Panc1 (cell line): ENCODE data around the gene RNF214. TPM values are rescaled to one million over a fixed set of nuclear protein-coding genes. Genes with fewer than 3 reads are reported as not detected.

Source experiments
- ATAC-seq: fragments of 200-7000 bp; cut with Tn5 transposase; 2 replicates; pipeline ENCODE4 v1.9.1; 2020; ENCODE audit warnings: mild to moderate bottlenecking, moderate library complexity
- BruUV-seq: library from RNA; stranded (reverse); fragments of 400-500 nt; replicated peaks from 2 replicates; lab custom pipeline; 2021; lab: Mats Ljungman, UMichigan
- CTCF ChIA-PET: fragments of 300-600 bp; sonication (Branson Sonifier 250); formaldehyde crosslinking; loops from one replicate; lab custom pipeline; 2022; ENCODE audit warnings: antibody characterized with exemption; lab: Charles Lee
- POLR2A ChIA-PET: fragments of 300-600 bp; sonication (Branson Sonifier 250); formaldehyde crosslinking; loops from one replicate; lab custom pipeline; 2022; ENCODE audit warnings: antibody characterized with exemption; lab: Charles Lee
- DNase-seq: peaks from one replicate; pipeline ENCODE4 v3.0.0-alpha.2; 2010; ENCODE audit warnings: low read depth, low spot score
- H3K27ac ChIP-seq: 2 replicates; pipeline ENCODE4 v1.5.1; 2011; ENCODE audit warnings: mild to moderate bottlenecking, low read length, inconsistent platforms
- H3K27me3 ChIP-seq: fragments of 200-500 bp; sonication (Bioruptor generic); 2 replicates; pipeline ENCODE4 v1.6.0; 2014; ENCODE audit warnings: low read length, inconsistent platforms; ENCODE audit not compliant: control insufficient read depth, insufficient read depth
- H3K36me3 ChIP-seq: fragments of 200-500 bp; sonication (Bioruptor generic); 2 replicates; pipeline ENCODE4 v1.5.1; 2014; ENCODE audit warnings: inconsistent platforms, mild to moderate bottlenecking, low read length, moderate library complexity; ENCODE audit not compliant: control insufficient read depth, insufficient read depth
- H3K4me1 ChIP-seq: 2 replicates; pipeline ENCODE4 v1.5.1; 2011; ENCODE audit warnings: inconsistent platforms, mild to moderate bottlenecking, low read length, moderate library complexity; ENCODE audit not compliant: control insufficient read depth, insufficient read depth
- H3K4me3 ChIP-seq, 2 experiments: 2 replicates each; pipeline ENCODE4 v1.5.1; 2011 to 2012; ENCODE audit warnings: low read depth in 2 of 2, low read length in 2 of 2, mild to moderate bottlenecking in 2 of 2, inconsistent platforms in 1 of 2, moderate library complexity in 1 of 2
- H3K9me3 ChIP-seq: fragments of 200-500 bp; sonication (Bioruptor generic); 2 replicates; pipeline ENCODE4 v1.5.1; 2014; ENCODE audit warnings: low read depth, mild to moderate bottlenecking, inconsistent platforms, low read length, moderate library complexity; ENCODE audit not compliant: control insufficient read depth, insufficient read depth
- POLR2AphosphoS5 ChIP-seq: IDR thresholded peaks from 2 replicates; pipeline ENCODE4 v1.6.1; 2012; ENCODE audit warnings: mild to moderate bottlenecking, low read depth, low read length, moderate library complexity
- REST ChIP-seq, 2 experiments: IDR thresholded peaks; 2 replicates each; pipeline ENCODE4 v1.6.1; 2011 to 2012; ENCODE audit warnings: low read depth in 2 of 2, control low read depth in 1 of 2, low read length in 1 of 2, mild to moderate bottlenecking in 1 of 2, moderate library complexity in 1 of 2; ENCODE audit not compliant: insufficient read depth in 1 of 2
- SIN3A ChIP-seq: IDR thresholded peaks from 2 replicates; pipeline ENCODE4 v1.6.1; 2012; ENCODE audit warnings: low read depth, mild to moderate bottlenecking, low read length, moderate library complexity, borderline replicate concordance; ENCODE audit not compliant: insufficient read depth
- TCF7L2 ChIP-seq: IDR thresholded peaks from 2 replicates; pipeline ENCODE4 v1.6.1; 2011; ENCODE audit warnings: mild to moderate bottlenecking, low read depth, low read length, inconsistent platforms
- in situ Hi-C: cut with HindIII; loops from 2 replicates; pipeline ENCODE4 v1.10.0; 2016; ENCODE audit warnings: low sequenced_read_pairs, low pct_unique_long_range_greater_than_20kb
- intact Hi-C: fragments of 100-400 bp; cut with micrococcal nuclease; formaldehyde crosslinking; loops from one replicate; pipeline ENCODE4 v1.10.0; 2022; ENCODE audit not compliant: unreplicated experiment
- total RNA-seq: library from RNA; stranded (reverse); gene quantifications from one replicate; pipeline ENCODE4 v1.2.1, GENCODE V29; 2021; ENCODE audit not compliant: unreplicated experiment
- TF ChIP-seq, protein P1 (sequence below): fragments of 450-650 bp; IDR thresholded peaks from 2 replicates; pipeline ENCODE4 v1.5.1; 2017; ENCODE audit warnings: mild to moderate bottlenecking

Gene RNF214
- total RNA-seq, 1 experiment from 2014 or later: 39.7 TPM

- DNase-seq (no peak), ATAC-seq (no peak)
- Histone ChIP-seq H3K9me3 (no peaks in the 10 kb centered on the region), H3K36me3 (0 out of 2 replicates have a peak, but pooled peaks cover 2% of the 10 kb centered on the region), H3K27me3 (no peaks in the 10 kb centered on the region), H3K4me1 (no peaks in the 10 kb centered on the region), H3K27ac (no peak overlapping the region), H3K4me3 (no peak overlapping the region)
- ChIA-PET POLR2A (no interaction called here), CTCF (no interaction called here)
- no TSS peak for BruUV-seq
- intact Hi-C loops (no loop called here), in situ Hi-C loops (no loop called here)
- TF ChIP-seq SIN3A (no peak), POLR2AphosphoS5 (no peak), REST (IDR thresholded peaks at IDR 0.05; ENCODE audit: insufficient read depth in 1 of 2, low read depth in 2 of 2, low read length in 1 of 2) (no peak), TCF7L2 (no peak)
- TF ChIP-seq, protein P1, sequence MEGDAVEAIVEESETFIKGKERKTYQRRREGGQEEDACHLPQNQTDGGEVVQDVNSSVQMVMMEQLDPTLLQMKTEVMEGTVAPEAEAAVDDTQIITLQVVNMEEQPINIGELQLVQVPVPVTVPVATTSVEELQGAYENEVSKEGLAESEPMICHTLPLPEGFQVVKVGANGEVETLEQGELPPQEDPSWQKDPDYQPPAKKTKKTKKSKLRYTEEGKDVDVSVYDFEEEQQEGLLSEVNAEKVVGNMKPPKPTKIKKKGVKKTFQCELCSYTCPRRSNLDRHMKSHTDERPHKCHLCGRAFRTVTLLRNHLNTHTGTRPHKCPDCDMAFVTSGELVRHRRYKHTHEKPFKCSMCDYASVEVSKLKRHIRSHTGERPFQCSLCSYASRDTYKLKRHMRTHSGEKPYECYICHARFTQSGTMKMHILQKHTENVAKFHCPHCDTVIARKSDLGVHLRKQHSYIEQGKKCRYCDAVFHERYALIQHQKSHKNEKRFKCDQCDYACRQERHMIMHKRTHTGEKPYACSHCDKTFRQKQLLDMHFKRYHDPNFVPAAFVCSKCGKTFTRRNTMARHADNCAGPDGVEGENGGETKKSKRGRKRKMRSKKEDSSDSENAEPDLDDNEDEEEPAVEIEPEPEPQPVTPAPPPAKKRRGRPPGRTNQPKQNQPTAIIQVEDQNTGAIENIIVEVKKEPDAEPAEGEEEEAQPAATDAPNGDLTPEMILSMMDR: no peak
Observed at GRCh38 chr11:117219455-117219854, 13.0 kb upstream of the RNF214 start.

DNA sequence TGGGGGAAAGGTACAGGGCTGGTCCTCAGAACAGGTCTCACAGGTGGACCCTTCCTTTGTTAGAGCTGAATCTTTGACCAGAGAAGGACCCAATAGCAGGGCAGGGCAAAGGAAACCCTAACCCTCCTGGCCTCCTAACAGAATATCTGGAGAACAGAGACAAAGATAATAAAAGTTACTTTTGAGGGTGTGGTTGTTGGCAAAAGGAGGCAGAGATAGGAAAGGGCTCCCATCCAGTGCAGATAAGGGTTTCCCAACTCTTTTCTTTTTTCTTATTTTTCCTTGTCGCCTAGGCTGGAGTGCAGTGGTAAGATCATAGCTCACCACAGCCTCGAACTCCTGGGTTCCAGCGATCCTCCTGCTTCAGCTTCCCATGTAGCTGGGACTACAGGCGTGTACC, 12.5 kb upstream of the RNF214 start:
- CTCF ChIA-PET: no interaction called here
- no TSS peak for BruUV-seq

More for the DNA sequence above, 12.5 kb upstream of the RNF214 start:
- no peak overlapping the region for H3K4me3 ChIP-seq
- ATAC-seq: no peak
- no peaks in the 10 kb centered on the region for H3K27me3 ChIP-seq
- H3K9me3 ChIP-seq: no peaks in the 10 kb centered on the region
- no peaks in the 10 kb centered on the region for H3K4me1 ChIP-seq
- in situ Hi-C loops: no loop called here
- POLR2A ChIA-PET: interaction anchor here (0.7 kb wide), 1 partner anchor 561 kb away, joined by 3 read pairs; no protein-coding TSS in a partner anchor
- no peak overlapping the region for H3K27ac ChIP-seq
- TF ChIP-seq TCF7L2 (no peak), REST (IDR thresholded peaks at IDR 0.05; ENCODE audit: insufficient read depth in 1 of 2, low read depth in 2 of 2, low read length in 1 of 2) (no peak), POLR2AphosphoS5 (no peak), SIN3A (no peak)
- TF ChIP-seq, protein P1: no peak
- intact Hi-C loops: loop anchor here (10.0 kb wide), 2 partner anchors 45 to 335 kb away; partner anchors contain the start of gene SIDT2
- no peak for DNase-seq
- H3K36me3 ChIP-seq: 0 out of 2 replicates have a peak, but pooled peaks cover 2% of the 10 kb centered on the region
